ENCODE results near the gene PRB4.

DNA sequence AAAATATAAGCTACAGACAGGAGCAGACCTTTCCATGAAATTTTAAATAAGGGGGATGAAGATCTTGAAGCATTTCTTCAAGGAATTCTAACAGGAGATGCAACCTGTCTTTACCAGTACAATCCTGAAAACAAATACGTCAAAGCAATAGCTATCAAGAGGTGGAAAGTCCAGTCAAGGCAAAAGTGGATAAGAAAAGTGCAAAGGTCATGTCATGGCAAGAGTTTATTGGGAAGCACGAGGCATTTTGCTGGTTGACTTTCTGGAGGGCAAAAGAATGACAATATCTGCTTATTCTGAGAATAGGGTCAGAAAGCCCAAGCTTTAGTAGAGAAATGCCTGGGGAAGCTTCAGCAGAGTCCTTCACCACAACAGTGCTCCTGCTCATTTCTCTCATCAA, 34.3 kb upstream of the PRB4 start:
- no peak for TF ChIP-seq EZH2 (IDR thresholded peaks at IDR 0.05)
- no peak for TF ChIP-seq POLR2AphosphoS5 (IDR thresholded peaks at IDR 0.05; ENCODE audit: borderline replicate concordance, low read depth, low read length)

All from SK-N-MC (cell line).